HepG2 (cell line): ENCODE results near the gene ESYT2. TPM values are rescaled to one million over a fixed set of nuclear protein-coding genes. Genes with fewer than 3 reads are reported as not detected.

ENCODE experiments used
- CENPT ChIP-seq: sonication (generic); formaldehyde crosslinking; IDR thresholded peaks from 2 replicates; pipeline ENCODE4 v1.8.0; 2022; ENCODE audit warnings: low read depth, mild to moderate bottlenecking, moderate library complexity, missing genetic modification reagents
- FOSL1 ChIP-seq: sonication (generic); formaldehyde crosslinking; IDR thresholded peaks from 2 replicates; pipeline ENCODE4 v1.9.0; 2021; ENCODE audit warnings: missing genetic modification reagents, borderline replicate concordance
- GATAD1 ChIP-seq: IDR thresholded peaks from 2 replicates; pipeline ENCODE4 v1.6.1; 2016; ENCODE audit warnings: missing genetic modification reagents, missing compliant biosample characterization
- PRDM10 ChIP-seq: sonication (generic); formaldehyde crosslinking; IDR thresholded peaks from 2 replicates; pipeline ENCODE4 v1.4.0; 2020; ENCODE audit warnings: low read depth, missing genetic modification reagents
- SMAD3 ChIP-seq: sonication (generic); formaldehyde crosslinking; IDR thresholded peaks from 2 replicates; pipeline ENCODE4 v1.4.0; 2020; ENCODE audit warnings: missing genetic modification reagents
- SOX6 ChIP-seq, 2 experiments: fragments of 450-650 bp in 1 of 2; sonication (generic) in 1 of 2; formaldehyde crosslinking in 1 of 2; IDR thresholded peaks; 2 replicates each; pipeline versions ENCODE4 v1.4.0 to v1.6.1; 2017 to 2020; ENCODE audit warnings: antibody characterized with exemption in 1 of 2, mild to moderate bottlenecking in 1 of 2, missing genetic modification reagents in 1 of 2
- THAP9 ChIP-seq: sonication (generic); formaldehyde crosslinking; IDR thresholded peaks from 2 replicates; pipeline ENCODE4; 2020; ENCODE audit warnings: missing genetic modification reagents, mild to moderate bottlenecking, borderline replicate concordance
- ZBTB33 ChIP-seq: sonication (generic); formaldehyde crosslinking; IDR thresholded peaks from 2 replicates; pipeline ENCODE4 v1.4.0; 2020; ENCODE audit warnings: missing genetic modification reagents
- polyA plus RNA-seq, 8 experiments: library from polyadenylated mRNA; depleted of rRNA in 3 of 8; stranded (reverse) in 7 of 8; unstranded in 1 of 8; fragments of >200 nt; fragmentation: Illumina TruSeq in 4 of 8; extraction: Trizol in 4 of 8; gene quantifications; 2 replicates each; pipeline versions ENCODE4 v1.2.1 to v1.2.3, GENCODE V29; 2011 to 2016; ENCODE audit warnings: low read depth in 4 of 8, missing spikeins in 1 of 8, mixed read lengths in 1 of 8; ENCODE audit not compliant: insufficient read depth in 1 of 8
- total RNA-seq, 5 experiments: library from RNA; depleted of rRNA; stranded (reverse); fragments of >200 nt; fragmentation: Illumina TruSeq; extraction: Trizol; gene quantifications; 2 replicates each; pipeline ENCODE4 v1.2.3, GENCODE V29; 2016; ENCODE audit warnings: low read depth in 1 of 5

The ESYT2 gene
- total and polyA plus RNA-seq, 2 of the 13 experiments (the other 11 are each of a cell fraction or from before 2014, with no cell fraction given) = 28.5 to 37.3 TPM

GRCh38 chr7:158723266-158723665, 106.0 kb downstream of the ESYT2 start (continued):
- no peak for TF ChIP-seq THAP9
- TF ChIP-seq SMAD3 = no peak
- no peak for TF ChIP-seq PRDM10 (CRISPR knock-in tag)
- TF ChIP-seq ZBTB33 = no peak
- TF ChIP-seq SOX6 (IDR thresholded peaks at IDR 0.05) = no peak
- no peak for TF ChIP-seq SOX6 (CRISPR knock-in tag; IDR thresholded peaks at IDR 0.05)
- TF ChIP-seq FOSL1 (CRISPR knock-in tag) = no peak
- TF ChIP-seq GATAD1 = no peak
- no peak for TF ChIP-seq CENPT
